CD4-positive, CD25-positive, alpha-beta regulatory T cell (primary cell): ENCODE results near the gene NNMT. TPM values are rescaled to one million over a fixed set of nuclear protein-coding genes. Genes with fewer than 3 reads are reported as not detected.

Experiments used
- ATAC-seq, 2 donors: fragments of 150-1000 bp; cut with Tn5 transposase; one replicate each; pipeline ENCODE4 v1.10.0; 2021; ENCODE audit warnings: low read depth in 2 of 2, moderate number of reproducible peaks in 2 of 2, moderate library complexity in 1 of 2
- DNase-seq, 3 donors: peaks; one replicate each; pipeline versions ENCODE4 v3.0.0 to v3.0.0-alpha.2; 2012 to 2022; ENCODE audit warnings: mixed read lengths in 1 of 3
- H3K27ac ChIP-seq: one replicate; pipeline ENCODE4 v1.7.0; 2013; ENCODE audit warnings: mild to moderate bottlenecking, low read length; ENCODE audit not compliant: insufficient read depth, poor library complexity, severe bottlenecking
- H3K27me3 ChIP-seq: one replicate; pipeline ENCODE4 v1.7.0; 2013; ENCODE audit warnings: low read length; ENCODE audit not compliant: control insufficient read depth, insufficient read depth
- H3K36me3 ChIP-seq: one replicate; pipeline ENCODE4 v1.7.0; 2013; ENCODE audit warnings: mild to moderate bottlenecking, low read length, moderate library complexity; ENCODE audit not compliant: control insufficient read depth, insufficient read depth
- H3K4me1 ChIP-seq: 2 replicates; pipeline ENCODE4 v1.7.0; 2013; ENCODE audit warnings: mild to moderate bottlenecking, low read length; ENCODE audit not compliant: insufficient read depth, control insufficient read depth, poor library complexity, severe bottlenecking
- H3K4me3 ChIP-seq: one replicate; pipeline ENCODE4 v1.7.0; 2013; ENCODE audit warnings: low read depth, mild to moderate bottlenecking, low read length, moderate library complexity
- H3K9me3 ChIP-seq, 2 experiments: 1 replicate in 1 of 2; 2 replicates in 1 of 2; pipeline ENCODE4 v1.7.0; 2013; ENCODE audit warnings: low read length in 2 of 2, mild to moderate bottlenecking in 1 of 2, moderate library complexity in 1 of 2; ENCODE audit not compliant: control insufficient read depth in 2 of 2
- H3K27ac Mint-ChIP-seq, 3 donors: one replicate each; pipeline ENCODE4 v1.8.0; 2020 to 2022; ENCODE audit warnings: mild to moderate bottlenecking in 3 of 3, mixed read lengths in 3 of 3, moderate library complexity in 2 of 3
- H3K27me3 Mint-ChIP-seq: one replicate; pipeline ENCODE4 v1.8.0; 2022; ENCODE audit warnings: mild to moderate bottlenecking, mixed read lengths
- H3K36me3 Mint-ChIP-seq: one replicate; pipeline ENCODE4 v1.8.0; 2020; ENCODE audit warnings: mixed read lengths
- H3K4me1 Mint-ChIP-seq, 4 donors: one replicate each; pipeline ENCODE4 v1.8.0; 2020 to 2022; ENCODE audit warnings: mixed read lengths in 4 of 4, mild to moderate bottlenecking in 1 of 4
- H3K4me3 Mint-ChIP-seq, 4 donors: one replicate each; pipeline ENCODE4 v1.8.0; 2020 to 2022; ENCODE audit warnings: mild to moderate bottlenecking in 4 of 4, mixed read lengths in 4 of 4, moderate library complexity in 3 of 4
- H3K9me3 Mint-ChIP-seq, 7 donors: one replicate each; pipeline ENCODE4 v1.8.0; 2020 to 2022; ENCODE audit warnings: mixed read lengths in 7 of 7, mild to moderate bottlenecking in 3 of 7, moderate library complexity in 2 of 7
- polyA plus RNA-seq, 4 donors: library from polyadenylated mRNA; unstranded; fragments of 300-500 nt; fragmentation: Illumina TruSeq; gene quantifications; one replicate each; pipeline ENCODE4 v1.2.3, GENCODE V29; 2021
- total RNA-seq: library from RNA; stranded (reverse); gene quantifications from one replicate; pipeline ENCODE4 v1.2.3, GENCODE V29; 2022

The NNMT gene
- total and polyA plus RNA-seq, 5 donors from 2014 or later = not detected

- ATAC-seq (no peak), DNase-seq (no peak)
- no peak overlapping the region for H3K27ac Mint-ChIP-seq
- H3K36me3 Mint-ChIP-seq = no peaks in the 10 kb centered on the region
- H3K27me3 Mint-ChIP-seq = peaks cover 25% of the 10 kb centered on the region
- Histone ChIP-seq H3K9me3 (no peaks in the 10 kb centered on the region), H3K27ac (no peak overlapping the region), H3K36me3 (no peaks in the 10 kb centered on the region), H3K27me3 (peaks cover 9% of the 10 kb centered on the region), H3K4me3 (no peak overlapping the region), H3K4me1 (no peaks in the 10 kb centered on the region)
- H3K4me3 Mint-ChIP-seq = no peak overlapping the region
- H3K4me1 Mint-ChIP-seq = peaks cover 0 to 2% (median 0%) of the 10 kb centered on the region in 4 donors
- H3K9me3 Mint-ChIP-seq = no peaks in the 10 kb centered on the region
These were observed 8.1 kb upstream of the NNMT start for GRCh38 chr11:114288136-114288535.

GRCh38 chr11:114289779-114290178 lies 6.4 kb upstream of the NNMT start:
- no peak for DNase-seq
- Histone ChIP-seq H3K9me3 (no peaks in the 10 kb centered on the region), H3K4me3 (no peak overlapping the region), H3K27me3 (peaks cover 9% of the 10 kb centered on the region), H3K4me1 (no peaks in the 10 kb centered on the region), H3K36me3 (no peaks in the 10 kb centered on the region), H3K27ac (no peak overlapping the region)
- Mint-ChIP-seq H3K27me3 (peaks cover 25% of the 10 kb centered on the region), H3K9me3 (peaks cover 0 to 2% (median 0%) of the 10 kb centered on the region in 7 donors), H3K27ac (no peak overlapping the region), H3K4me1 (peaks cover 0 to 2% (median 0%) of the 10 kb centered on the region in 4 donors), H3K36me3 (no peaks in the 10 kb centered on the region), H3K4me3 (no peak overlapping the region)
- no peak for ATAC-seq

DNA sequence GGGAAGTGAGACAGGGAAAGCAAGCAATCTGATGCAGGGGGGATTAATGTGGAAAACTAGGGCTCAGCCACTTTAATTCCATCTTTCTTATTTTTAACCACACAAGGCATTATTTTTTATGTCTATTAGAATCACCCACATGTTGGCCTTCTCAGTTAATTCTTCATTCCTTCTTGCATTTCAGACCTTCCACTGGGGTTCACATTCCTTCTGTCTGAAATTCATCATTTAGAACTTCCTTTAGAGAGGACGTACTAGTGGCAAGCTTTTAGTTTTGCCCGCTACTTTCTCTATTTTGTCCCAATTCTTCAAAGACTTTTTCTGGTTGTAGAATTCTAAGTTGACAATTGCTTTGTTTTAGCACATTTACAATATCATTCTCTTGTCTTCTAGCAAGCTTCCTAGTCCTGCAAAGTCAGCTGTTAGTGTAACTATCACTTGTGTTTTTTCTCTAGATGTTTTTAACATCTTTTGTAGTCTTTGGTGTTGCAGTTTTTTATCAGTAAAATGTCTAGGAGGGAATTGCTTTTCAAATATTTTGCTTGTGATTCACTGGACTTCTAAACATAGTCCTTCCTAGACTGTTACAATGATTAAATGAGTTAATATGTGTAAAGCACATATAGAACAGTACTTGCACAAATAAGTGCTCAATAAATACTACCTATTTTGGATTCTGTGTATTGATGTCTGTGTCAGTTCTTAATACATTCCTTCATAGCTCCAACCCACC lies 5.5 kb upstream of the NNMT start:
- H3K27ac Mint-ChIP-seq = no peak overlapping the region
- Histone ChIP-seq H3K36me3 (no peaks in the 10 kb centered on the region), H3K27ac (no peak overlapping the region), H3K4me3 (no peak overlapping the region), H3K4me1 (no peaks in the 10 kb centered on the region), H3K27me3 (peaks cover 9% of the 10 kb centered on the region), H3K9me3 (no peaks in the 10 kb centered on the region)
- H3K36me3 Mint-ChIP-seq = no peaks in the 10 kb centered on the region
- H3K27me3 Mint-ChIP-seq = peaks cover 25% of the 10 kb centered on the region
- peaks cover 0 to 2% (median 0%) of the 10 kb centered on the region in 4 donors for H3K4me1 Mint-ChIP-seq
- ATAC-seq (no peak), DNase-seq (no peak)
- H3K4me3 Mint-ChIP-seq = no peak overlapping the region
- H3K9me3 Mint-ChIP-seq = peaks cover 0 to 2% (median 0%) of the 10 kb centered on the region in 7 donors

GRCh38 chr11:114291381-114291780 lies 4.8 kb upstream of the NNMT start:
- Histone ChIP-seq H3K27me3 (peaks cover 9% of the 10 kb centered on the region), H3K36me3 (no peaks in the 10 kb centered on the region), H3K4me3 (no peak overlapping the region), H3K9me3 (no peaks in the 10 kb centered on the region), H3K4me1 (no peaks in the 10 kb centered on the region), H3K27ac (no peak overlapping the region)
- ATAC-seq (no peak), DNase-seq (no peak)
- Mint-ChIP-seq H3K4me1 (peaks cover 0 to 2% (median 0%) of the 10 kb centered on the region in 4 donors), H3K9me3 (peaks cover 0 to 2% (median 0%) of the 10 kb centered on the region in 7 donors), H3K4me3 (no peak overlapping the region), H3K27ac (no peak overlapping the region), H3K36me3 (no peaks in the 10 kb centered on the region), H3K27me3 (peaks cover 20% of the 10 kb centered on the region)

GRCh38 chr11:114291842-114292680 lies 4.1 kb upstream of the NNMT start:
- Mint-ChIP-seq H3K4me3 (no peak overlapping the region), H3K4me1 (peaks cover 0 to 2% (median 0%) of the 10 kb centered on the region in 4 donors), H3K9me3 (peaks cover 0 to 2% (median 0%) of the 10 kb centered on the region in 7 donors), H3K36me3 (no peaks in the 10 kb centered on the region), H3K27me3 (peaks cover 19% of the 10 kb centered on the region), H3K27ac (no peak overlapping the region)
- no peaks in the 10 kb centered on the region for H3K9me3 ChIP-seq
- H3K27me3 ChIP-seq = peaks cover 9% of the 10 kb centered on the region
- no peak overlapping the region for H3K4me3 ChIP-seq
- no peak for DNase-seq
- no peaks in the 10 kb centered on the region for H3K36me3 ChIP-seq
- H3K27ac ChIP-seq = no peak overlapping the region
- ATAC-seq = no peak
- no peaks in the 10 kb centered on the region for H3K4me1 ChIP-seq

- Histone ChIP-seq H3K4me1 (no peaks in the 10 kb centered on the region), H3K9me3 (no peaks in the 10 kb centered on the region), H3K36me3 (no peaks in the 10 kb centered on the region), H3K27me3 (peaks cover 9% of the 10 kb centered on the region), H3K27ac (no peak overlapping the region), H3K4me3 (no peak overlapping the region)
- Mint-ChIP-seq H3K4me3 (no peak overlapping the region), H3K27ac (no peak overlapping the region), H3K4me1 (peaks cover 0 to 2% (median 0%) of the 10 kb centered on the region in 4 donors), H3K27me3 (peaks cover 17% of the 10 kb centered on the region), H3K9me3 (peaks cover 0 to 2% (median 0%) of the 10 kb centered on the region in 7 donors), H3K36me3 (no peaks in the 10 kb centered on the region)
- DNase-seq = no peak
- no peak for ATAC-seq
These were observed 2.9 kb upstream of the NNMT start for GRCh38 chr11:114293201-114293711.

DNA sequence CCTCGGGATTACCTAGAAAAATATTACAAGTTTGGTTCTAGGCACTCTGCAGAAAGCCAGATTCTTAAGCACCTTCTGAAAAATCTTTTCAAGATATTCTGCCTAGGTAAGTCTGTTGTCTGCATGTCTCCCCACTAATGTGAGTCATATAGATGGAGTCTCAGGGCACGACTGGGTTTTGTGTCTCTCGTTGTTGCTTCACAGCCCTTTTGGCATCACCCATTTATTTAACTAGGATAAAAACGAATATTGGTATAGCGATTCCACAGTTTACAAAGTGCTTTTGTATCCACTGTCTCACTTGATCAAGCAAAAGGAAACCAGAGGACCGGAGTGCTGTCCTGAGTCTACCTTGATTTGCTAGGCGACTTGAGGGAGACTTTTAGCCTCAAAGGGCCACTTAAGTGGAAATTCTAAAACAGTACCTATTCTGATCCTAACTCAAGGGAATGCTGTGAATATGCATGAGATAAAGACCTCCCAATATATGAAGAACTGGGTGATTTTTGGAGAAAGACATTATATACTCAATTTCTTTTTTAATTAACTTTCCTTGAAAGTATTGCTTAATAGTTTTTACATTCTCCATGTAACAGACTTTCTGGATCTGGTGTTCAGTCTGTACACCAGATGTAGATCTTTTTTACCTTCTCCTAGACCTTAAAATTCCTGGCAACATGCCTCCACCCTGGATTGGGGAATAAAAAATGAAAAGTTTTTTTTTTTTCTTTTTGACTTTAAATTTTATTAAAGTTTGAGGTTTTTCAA lies 590 bp downstream of the NNMT start:
- peaks cover 0 to 7% of the 10 kb centered on the region in 2 experiments for H3K9me3 ChIP-seq
- Mint-ChIP-seq H3K27ac (no peak overlapping the region), H3K9me3 (peaks cover 0 to 13% (median 2%) of the 10 kb centered on the region in 7 donors), H3K4me3 (no peak overlapping the region), H3K4me1 (peaks cover 0 to 2% (median 0%) of the 10 kb centered on the region in 4 donors), H3K27me3 (no peaks in the 10 kb centered on the region), H3K36me3 (no peaks in the 10 kb centered on the region)
- no peaks in the 10 kb centered on the region for H3K36me3 ChIP-seq
- no peak overlapping the region for H3K4me3 ChIP-seq
- no peaks in the 10 kb centered on the region for H3K27me3 ChIP-seq
- no peak overlapping the region for H3K27ac ChIP-seq
- no peak for DNase-seq
- no peak for ATAC-seq
- no peaks in the 10 kb centered on the region for H3K4me1 ChIP-seq
